Islet precursor cell (in vitro differentiated cells): ENCODE measurements around the gene CDK11B.

Source experiments
- DNase-seq: peaks from one replicate; pipeline ENCODE4 v3.0.0-alpha.2; 2018

Gene CDK11B

GRCh38 chr1:1614204-1614953, 44.4 kb downstream of the CDK11B start:
- no peak for DNase-seq

DNA sequence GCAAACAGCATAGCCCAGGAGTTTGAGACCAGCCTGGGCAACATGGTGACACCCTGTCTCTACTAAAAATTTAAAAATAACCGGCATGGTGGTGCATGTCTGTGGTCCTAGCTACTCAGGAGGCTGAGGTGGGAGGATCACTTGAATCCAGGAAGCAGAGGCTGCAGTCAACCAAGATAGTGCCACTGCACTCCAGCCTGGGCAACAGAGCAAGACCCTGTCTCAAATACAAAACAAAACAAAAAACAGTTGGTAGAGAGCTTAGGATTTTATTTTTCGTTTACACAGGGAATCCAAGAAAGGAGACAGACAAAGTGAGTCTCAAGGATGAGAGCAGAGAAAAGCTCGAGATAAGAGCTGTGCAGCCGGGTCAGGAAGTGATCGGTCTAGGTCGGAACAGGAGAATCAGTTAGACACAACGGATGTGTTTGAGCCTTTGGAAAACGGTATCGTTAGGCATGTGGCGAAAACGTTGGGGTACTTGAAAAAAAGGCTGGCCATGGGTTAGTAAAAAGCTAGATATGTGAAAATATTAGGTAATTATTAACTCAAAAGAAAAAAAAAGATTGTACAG, 45.2 kb downstream of the CDK11B start:
- DNase-seq = no peak

DNA sequence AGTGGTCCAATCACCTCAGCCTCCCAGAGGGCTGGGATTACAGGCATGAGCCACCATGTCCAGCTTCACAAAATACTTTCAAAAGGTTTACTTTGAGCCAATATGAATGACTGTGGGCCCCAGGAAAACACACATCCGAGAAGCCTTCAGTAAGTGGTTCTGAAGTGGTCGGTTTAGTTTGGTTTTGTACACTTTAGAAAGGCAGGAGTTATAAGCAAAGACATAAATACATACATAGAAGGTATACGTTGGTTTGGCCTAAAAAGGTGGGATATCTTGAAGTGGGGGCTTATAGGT, 46.8 kb downstream of the CDK11B start:
- no peak for DNase-seq

DNA sequence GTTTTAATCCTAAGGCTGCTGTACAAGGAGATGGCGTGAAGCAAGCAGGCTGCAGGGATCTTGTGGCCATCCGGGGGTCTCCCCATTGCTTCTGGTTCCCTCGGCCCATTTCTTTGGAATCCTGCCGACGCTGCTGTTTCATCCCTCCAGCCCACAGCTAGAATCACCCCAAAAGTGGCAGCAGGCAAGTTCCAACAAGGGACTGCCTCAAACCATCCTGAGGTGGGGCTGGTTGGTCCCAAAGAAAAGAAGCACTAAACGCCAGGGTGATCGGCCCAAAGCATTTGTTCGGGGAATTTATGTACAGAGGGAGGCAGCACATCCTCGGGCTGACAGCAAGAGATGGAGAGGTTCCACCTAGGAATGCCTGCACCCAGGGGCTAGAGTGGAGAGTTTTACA, 48.0 kb downstream of the CDK11B start:
- no peak for DNase-seq

GRCh38 chr1:1609822-1610485, 48.9 kb downstream of the CDK11B start:
- no peak for DNase-seq

DNA sequence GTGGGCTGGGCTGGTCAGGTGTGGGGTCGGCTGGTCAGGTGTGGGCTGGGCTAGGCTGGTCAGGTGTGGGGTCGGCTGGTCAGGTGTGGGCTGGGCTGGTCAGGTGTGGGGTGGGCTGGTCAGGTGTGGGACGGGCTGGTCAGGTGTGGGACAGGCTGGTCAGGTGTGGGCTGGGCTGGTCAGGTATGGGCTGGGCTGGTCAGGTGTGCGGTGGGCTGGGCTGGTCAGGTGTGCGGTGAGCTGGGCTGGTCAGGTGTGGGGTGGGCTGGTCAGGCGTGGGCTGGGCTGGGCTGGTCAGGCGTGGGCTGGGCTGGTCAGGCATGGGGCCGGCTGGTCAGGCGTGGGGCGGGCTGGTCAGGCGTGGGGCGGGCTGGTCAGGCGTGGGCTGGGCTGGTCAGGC, 52.6 kb downstream of the CDK11B start:
- no peak for DNase-seq

DNA sequence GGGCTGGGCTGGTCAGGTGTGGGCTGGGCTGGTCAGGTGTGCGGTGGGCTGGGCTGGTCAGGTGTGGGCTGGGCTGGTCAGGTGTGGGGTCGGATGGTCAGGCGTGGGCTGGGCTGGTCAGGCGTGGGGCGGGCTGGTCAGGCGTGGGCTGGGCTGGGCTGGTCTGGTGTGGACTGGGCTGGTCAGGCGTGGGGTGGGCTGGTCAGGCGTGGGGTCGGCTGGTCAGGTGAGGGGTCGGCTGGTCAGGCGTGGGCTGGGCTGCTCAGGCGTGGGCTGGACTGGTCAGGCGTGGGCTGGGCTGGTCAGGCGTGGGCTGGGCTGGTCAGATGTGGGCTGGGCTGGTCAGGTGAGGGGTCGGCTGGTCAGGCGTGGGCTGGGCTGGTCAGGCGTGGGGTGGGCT, 53.1 kb downstream of the CDK11B start:
- no peak for DNase-seq

DNA sequence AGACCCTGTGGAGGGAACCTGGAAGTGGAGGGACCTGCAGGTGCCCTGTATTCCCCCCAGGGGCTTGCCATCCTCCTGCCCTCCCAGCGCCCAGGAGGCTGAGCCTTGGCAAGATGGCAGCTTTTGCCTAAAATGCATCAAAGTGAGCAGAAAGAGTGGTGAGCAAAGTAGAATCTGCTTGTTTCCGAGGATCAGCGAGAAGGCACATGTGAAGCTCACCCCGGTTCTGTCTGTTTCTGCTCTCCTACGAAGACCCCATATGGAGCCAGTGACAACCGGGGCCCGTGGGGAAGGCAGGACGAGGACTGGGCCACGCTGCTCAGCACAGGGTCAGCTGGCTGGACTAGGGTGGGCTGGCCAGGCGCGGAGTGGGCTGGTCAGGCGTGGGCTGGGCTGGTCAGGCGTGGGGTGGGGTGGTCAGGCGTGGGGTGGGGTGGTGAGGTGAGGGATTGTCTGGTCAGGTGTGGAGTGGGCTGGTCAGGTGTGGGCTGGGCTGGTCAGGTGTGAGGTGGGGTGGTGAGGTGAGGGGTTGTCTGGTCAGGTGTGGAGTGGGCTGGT, 53.7 kb downstream of the CDK11B start:
- DNase-seq = no peak

GRCh38 chr1:1604374-1605033, 54.3 kb downstream of the CDK11B start:
- DNase-seq = no peak

- DNase-seq = no peak
These were observed 55.0 kb downstream of the CDK11B start for GRCh38 chr1:1603671-1604373.

DNA sequence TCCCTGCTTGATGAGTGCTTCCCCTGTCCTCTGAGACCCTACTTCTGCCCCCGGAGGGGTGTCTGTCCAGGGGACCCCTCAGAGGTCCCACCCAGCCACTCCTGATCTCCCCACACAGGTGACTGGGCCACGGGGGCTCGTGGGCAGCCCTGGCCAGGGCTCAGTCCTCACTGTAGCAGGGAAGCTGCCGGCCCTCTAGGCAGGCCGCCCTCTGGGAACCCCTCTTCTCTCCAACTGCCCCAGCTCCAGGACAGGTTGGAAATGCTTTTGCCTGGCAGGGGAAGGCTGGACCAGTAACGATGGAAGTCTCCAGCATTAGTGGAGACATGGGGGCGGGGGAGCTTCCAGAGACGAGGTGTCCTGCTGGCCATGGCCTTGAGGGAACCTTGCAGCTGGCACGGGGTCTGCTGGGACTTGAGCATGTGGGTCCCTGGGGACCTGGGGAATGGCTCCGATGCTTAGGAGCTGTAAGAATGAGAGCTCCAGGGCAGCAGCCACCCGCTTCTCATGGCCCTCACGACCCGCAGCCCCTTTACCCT, 55.8 kb downstream of the CDK11B start:
- DNase-seq = no peak

DNA sequence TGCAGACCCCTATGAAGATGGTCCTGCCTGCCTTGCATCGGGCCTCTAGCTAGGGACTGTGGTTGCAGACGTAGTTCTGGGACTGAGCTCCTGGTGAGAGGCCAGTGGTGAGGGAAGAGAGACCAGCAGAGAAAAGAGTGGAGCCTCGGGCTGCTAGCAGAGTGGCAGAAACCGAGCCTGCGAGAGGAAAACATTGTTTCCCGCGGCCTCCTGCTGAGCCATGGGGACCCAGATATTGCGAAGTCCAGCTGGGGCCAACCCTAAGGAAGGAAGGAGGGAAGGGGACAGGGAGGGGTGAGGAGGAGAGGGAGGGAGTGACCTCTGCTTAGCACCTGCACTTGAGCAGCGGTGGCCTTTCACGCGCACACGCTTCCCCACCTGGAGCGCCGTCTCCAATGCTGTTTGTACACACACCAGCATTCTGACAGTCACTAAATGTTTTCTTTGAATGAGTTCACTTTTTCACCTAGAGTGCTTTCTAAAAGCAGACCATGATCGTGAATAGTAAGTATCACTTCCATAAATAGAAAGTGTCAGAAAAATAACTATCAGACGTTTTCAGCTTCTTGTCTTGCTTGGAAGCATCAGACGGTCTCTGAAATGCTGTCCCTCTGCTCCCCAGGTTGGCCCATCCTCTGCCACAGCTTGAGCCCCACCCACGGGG, 56.4 kb downstream of the CDK11B start:
- no peak for DNase-seq

DNA sequence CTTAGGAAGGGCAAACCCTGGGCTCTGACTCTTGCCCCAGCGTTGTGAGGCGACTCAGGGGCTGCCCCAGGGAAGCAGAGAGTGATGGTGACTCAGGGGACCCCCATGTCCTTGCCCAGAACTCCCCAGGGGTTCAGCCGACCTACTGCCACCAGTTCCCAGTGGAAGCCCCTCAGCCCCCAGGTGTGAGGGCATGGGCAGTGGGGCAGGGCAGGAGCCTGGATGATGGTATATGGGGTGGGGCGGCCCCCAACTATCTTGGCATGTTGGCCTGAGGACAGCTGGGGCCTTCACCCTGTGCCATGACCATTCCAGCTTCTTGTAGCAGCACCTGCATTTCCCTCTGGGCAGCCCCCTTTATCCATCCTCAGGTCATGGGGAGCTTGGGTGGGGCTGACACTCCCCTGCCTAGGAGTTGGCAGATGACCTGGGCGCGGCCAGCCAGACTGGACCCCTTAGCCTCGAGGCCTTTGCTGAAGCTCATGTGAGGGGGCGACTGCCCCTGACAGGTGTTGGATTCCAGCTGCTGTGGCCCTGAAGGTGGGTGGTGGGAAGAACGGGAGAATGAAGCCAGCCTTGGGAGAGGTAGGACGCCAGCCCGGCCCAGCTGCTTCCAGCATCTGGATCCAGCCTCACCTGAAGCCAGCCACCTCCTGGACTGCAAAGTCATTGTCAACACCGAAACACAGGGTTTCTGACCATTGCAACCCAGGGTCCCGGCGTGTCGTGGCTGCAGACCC, 57.1 kb downstream of the CDK11B start:
- no peak for DNase-seq

GRCh38 chr1:1600861-1601563, 57.8 kb downstream of the CDK11B start:
- no peak for DNase-seq

DNA sequence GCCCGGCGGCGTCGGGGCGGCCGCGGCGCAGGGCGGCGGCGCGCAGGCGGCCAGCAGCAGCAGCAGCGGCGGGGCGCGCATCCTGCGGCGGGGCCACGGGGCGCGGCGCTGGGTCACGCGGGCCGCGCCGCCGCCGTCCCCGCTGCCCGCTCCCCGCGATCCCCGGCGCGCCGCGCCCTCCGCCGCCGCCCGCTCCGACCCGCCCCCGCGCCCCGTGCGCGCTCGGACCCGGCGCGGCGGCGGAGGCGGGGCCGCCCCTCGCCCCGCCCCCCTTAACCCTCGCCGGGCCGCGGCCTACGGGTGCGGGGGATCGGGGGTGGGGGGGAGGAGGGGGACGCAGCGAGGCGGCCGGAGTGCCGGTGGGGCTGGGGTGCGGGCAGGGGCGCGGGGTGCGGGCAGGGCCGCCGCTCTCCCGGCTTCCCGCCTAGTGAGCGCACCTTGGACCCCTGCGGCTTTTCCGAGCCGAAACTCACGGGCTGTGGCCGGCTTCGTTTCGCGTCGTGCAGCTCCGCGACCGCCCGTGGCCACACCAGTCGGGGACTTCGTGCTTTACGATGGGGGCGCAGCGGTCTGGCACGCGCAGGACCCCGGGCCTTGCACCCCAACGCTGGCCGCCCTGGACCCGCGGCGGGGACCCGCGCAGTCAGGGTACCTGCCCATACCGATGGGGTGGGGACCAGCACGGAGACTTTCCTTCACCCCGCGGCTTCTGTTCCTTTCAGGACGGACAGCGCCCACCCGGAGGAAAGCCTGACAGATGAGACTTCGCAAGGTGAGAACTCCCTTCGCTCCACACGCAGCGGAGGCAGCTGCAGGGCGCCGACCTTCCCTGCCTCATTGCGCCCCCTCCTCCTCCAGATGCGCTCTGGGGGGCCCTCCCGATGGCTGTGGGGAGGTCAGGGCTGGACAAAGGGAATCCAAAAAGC, 58.6 kb downstream of the CDK11B start, which contains the start of gene FNDC10:
Gene FNDC10, minus strand, starts transcription at position 201 of the 926 bp plus-strand sequence. Its CDS starts 120 bp downstream, at position 81.
- peak; percentile 61 for DNase-seq

DNA sequence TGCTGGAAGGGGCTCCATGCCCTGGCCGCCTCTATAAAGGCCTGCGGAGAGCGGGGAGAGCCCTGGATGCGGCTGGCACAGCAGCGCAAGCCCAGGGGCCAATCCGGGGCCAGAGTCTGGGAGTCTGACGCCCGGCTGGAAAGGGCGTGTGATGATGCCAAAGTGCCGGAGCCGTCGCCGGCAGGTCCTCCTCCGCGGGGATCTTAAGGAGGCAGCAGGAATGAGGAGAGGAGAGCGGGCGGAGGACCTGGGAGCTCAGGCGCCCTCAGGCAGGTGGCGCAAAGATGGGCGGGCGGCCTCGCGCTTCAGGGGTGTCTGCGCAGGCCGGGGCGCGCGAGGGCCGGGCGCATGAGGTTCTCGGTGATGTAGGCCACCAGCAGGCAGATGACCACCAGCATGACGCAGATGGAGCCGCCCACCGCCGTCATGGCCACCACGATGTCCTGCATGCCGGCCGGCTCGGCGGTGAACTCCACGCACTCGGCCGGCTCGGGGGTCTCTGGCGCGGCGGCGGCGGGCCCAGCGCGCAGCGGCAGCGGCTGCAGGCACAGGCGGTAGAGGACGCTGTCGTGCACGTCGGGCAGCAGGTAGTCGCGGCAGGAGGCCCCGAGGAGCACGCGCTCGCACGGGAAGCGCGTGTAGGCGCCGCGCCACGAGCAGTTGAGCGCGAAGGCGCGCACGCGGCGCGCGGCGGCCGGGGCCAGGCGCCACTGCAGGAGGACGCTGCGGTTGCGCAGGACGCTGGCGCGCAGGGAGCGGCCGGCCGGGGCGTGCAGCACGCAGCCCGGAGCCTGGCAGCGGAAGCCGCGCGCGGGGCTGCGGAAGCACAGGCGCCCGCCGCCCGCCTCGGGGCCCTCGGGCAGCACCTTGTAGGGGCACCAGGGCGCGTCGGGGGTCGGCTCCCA, 59.5 kb downstream of the CDK11B start:
- peak; percentile 58 for DNase-seq

DNA sequence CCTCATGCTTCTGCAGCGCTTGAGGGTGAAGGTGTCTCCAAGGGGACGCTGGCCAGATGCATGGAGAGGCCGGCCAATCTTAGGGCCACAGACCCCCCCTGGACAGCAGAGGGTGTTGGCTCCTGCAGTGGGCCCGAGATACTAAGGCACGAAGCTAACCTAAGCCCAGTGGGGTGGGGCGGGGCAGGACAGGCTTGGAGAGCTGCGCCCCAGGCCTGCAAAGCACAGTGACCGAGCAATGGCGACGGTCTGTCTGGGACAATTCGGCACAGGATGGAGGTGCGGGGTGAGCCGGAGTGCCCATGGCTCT, 60.1 kb downstream of the CDK11B start:
- DNase-seq = no peak

GRCh38 chr1:1598051-1598719, 60.6 kb downstream of the CDK11B start:
- DNase-seq = peak; percentile 49
